22Rv1 (cell line): ENCODE results near the gene ECEL1.

Experiments used
- H3K27ac ChIP-seq: fragments of 450-650 bp; 2 replicates; pipeline ENCODE4 v1.5.1; 2017
- ZFX ChIP-seq: fragments of 450-650 bp; IDR thresholded peaks from 2 replicates; pipeline ENCODE4 v1.6.1; 2017; ENCODE audit warnings: antibody characterized with exemption, borderline replicate concordance
- TF ChIP-seq, protein P1 (sequence below): fragments of 450-650 bp; IDR thresholded peaks from 2 replicates; pipeline ENCODE4 v1.5.1; 2017; ENCODE audit warnings: mild to moderate bottlenecking

ECEL1 gene

DNA sequence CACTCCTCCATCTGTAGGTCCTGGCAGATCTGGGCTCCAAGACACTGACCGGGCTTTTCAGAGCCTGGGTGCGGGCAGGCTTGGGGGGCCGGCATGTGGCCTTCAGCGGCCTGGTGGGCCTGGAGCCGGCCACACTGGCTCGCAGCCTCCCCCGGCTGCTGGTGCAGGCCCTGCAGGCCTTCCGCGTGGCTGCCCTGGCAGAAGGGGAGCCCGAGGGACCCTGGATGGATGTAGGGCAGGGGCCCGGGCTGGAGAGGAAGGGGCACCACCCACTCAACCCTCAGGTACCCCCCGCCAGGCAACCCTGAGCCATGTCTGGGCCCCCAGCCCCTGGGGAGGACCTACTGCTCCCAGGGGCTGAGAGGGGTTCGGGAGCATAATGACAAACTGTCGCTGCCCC lies 37.6 kb upstream of the ECEL1 start:
- no peak overlapping the region for H3K27ac ChIP-seq
- no peak for TF ChIP-seq ZFX
- TF ChIP-seq, protein P1, sequence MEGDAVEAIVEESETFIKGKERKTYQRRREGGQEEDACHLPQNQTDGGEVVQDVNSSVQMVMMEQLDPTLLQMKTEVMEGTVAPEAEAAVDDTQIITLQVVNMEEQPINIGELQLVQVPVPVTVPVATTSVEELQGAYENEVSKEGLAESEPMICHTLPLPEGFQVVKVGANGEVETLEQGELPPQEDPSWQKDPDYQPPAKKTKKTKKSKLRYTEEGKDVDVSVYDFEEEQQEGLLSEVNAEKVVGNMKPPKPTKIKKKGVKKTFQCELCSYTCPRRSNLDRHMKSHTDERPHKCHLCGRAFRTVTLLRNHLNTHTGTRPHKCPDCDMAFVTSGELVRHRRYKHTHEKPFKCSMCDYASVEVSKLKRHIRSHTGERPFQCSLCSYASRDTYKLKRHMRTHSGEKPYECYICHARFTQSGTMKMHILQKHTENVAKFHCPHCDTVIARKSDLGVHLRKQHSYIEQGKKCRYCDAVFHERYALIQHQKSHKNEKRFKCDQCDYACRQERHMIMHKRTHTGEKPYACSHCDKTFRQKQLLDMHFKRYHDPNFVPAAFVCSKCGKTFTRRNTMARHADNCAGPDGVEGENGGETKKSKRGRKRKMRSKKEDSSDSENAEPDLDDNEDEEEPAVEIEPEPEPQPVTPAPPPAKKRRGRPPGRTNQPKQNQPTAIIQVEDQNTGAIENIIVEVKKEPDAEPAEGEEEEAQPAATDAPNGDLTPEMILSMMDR, result no peak

DNA sequence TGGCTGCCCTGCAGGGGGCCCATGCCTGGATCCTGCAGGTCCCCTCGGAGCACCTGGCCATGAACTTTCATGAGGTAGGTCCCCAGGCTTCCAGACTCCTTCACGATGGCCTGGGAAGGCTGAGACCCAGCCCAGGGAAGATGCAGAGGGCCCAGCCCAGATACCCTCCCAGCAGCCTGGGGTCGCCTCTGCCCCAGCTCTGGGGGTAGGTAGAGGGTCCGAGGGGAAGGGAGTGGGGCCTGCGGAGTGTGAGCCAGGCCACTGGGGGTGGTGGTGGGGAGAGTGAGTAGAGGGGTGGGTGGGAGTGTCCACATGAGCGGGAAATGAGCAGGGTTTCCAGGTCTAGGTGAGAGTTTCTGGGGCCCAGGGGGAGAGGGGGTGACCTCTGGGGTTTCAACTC lies 37.1 kb upstream of the ECEL1 start:
- no peak overlapping the region for H3K27ac ChIP-seq
- TF ChIP-seq ZFX, result no peak
- TF ChIP-seq, protein P1, result no peak

DNA sequence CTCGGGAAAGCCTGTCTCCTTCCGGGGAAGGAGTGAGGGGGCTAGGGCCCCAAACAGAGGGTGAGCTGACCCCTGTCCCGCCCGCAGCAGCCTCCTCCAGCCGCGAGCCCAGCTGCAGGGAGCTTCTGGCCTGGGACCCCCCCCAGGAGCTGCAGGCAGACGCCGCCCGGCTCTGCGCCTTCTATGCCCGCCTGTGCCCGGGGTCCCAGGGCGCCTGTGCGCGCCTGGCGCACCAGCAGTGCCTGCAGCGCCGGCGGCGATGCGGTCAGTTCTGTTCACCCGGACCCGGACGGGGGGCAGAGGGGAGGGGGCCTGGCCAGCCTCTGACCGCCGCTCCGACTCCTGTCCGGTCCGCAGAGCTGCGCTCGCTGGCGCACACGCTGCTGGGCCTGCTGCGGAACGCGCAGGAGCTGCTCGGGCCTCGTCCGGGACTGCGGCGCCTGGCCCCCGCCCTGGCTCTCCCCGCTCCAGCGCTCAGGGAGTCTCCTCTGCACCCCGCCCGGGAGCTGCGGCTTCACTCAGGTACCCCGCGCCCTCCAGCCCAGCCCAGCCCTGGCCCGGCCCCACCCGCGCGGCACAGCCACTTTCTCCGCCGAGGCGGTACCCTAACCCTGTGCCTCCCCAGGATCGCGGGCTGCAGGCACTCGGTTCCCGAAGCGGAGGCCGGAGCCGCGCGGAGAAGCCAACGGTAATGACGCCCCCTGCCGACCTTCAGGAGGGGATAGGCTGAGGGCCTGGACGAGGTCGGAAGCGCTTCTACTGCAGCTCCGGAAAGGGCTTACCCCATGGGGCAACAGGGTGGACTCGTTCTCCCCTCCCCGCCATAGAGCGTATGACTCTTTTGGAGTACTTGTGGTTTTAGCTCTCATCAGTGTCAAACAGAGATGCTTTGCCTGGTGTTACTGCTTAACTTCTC lies 36.3 kb upstream of the ECEL1 start:
- TF ChIP-seq ZFX, result no peak
- TF ChIP-seq, protein P1, result peak; percentile 67
- no peak overlapping the region for H3K27ac ChIP-seq

DNA sequence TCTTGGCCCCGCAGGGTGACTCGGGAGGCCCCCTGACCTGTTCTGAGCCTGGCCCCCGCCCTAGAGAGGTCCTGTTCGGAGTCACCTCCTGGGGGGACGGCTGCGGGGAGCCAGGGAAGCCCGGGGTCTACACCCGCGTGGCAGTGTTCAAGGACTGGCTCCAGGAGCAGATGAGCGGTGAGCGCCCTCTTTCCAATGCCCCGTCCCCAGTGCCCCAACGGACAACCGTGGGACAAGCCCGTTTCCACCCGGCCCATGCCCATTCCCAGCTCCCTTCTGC lies 35.7 kb upstream of the ECEL1 start:
- TF ChIP-seq, protein P1, result no peak
- no peak for TF ChIP-seq ZFX
- no peak overlapping the region for H3K27ac ChIP-seq

DNA sequence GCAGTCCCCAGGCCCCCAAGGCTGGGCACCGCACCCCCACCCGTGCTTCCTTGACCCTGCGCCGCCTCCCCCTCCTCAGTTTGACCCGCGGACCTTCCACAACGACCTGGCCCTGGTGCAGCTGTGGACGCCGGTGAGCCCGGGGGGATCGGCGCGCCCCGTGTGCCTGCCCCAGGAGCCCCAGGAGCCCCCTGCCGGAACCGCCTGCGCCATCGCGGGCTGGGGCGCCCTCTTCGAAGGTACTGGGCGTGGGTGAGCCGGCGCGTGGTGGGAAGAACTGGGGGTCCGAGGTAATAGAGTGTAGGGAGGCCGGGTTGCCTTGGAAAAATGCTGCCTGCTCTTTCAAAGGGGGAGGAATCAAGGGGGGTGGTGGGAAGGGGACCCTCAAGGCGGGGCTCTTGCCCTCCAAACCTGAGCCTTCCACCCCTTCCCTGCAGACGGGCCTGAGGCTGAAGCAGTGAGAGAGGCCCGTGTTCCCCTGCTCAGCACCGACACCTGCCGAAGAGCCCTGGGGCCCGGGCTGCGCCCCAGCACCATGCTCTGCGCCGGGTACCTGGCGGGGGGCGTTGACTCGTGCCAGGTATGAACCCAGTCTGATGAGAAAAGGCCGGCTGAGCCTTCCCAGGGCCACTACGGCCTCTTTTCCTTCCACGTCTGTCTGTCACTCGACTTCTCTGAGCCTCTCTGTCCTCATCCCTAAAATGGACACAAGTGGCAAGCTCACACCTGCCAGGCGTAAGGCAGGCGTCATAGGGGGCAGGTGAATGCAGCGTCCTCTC lies 35.2 kb upstream of the ECEL1 start:
- TF ChIP-seq, protein P1, result no peak
- TF ChIP-seq ZFX, result no peak
- H3K27ac ChIP-seq, result no peak overlapping the region

DNA sequence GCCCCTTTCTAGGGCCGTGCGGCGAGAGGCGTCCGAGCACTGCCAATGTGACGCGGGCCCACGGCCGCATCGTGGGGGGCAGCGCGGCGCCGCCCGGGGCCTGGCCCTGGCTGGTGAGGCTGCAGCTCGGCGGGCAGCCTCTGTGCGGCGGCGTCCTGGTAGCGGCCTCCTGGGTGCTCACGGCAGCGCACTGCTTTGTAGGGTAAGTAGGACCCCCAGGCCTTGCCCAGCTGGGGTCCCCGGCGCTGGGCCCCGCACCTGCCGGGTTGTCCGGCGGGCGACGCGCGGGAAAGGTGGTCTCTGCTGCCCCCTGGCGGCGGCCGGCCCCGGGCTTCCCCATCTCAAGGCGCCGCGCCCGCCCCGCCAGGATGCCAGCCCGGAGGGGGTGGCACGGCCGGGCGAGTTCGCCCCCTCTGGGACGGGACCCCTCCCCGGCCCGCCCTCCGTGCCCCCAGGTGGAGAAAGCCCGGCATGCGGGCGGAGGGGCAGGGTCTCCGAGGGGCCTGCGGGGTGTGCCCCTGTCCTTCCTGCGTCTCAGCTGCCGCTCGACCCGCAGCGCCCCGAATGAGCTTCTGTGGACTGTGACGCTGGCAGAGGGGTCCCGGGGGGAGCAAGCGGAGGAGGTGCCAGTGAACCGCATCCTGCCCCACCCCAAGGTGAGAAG lies 34.5 kb upstream of the ECEL1 start:
- no peak for TF ChIP-seq ZFX
- TF ChIP-seq, protein P1, result peak; percentile 92

DNA sequence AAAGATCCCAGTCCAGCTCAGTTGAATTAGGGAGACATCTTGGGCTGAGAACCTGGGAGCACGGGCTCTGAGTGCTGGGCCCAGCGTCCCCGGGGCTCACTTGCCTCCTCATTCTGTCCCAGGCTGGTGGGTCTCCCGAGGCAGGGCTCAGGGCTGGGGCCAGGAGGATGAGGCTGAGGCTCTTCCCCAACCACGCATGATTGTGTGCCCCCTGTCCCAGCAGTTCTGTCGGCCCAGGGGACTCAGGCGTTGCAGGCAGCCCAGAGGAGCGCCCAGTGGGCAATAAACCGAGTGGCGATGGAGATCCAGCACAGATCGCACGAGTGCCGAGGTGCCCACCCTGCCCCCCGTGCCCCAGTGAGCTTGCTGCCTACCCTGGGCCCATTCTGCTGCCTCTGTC lies 33.5 kb upstream of the ECEL1 start:
- TF ChIP-seq, protein P1, result no peak
- TF ChIP-seq ZFX, result no peak
- no peak overlapping the region for H3K27ac ChIP-seq

More for the DNA sequence above, 34.5 kb upstream of the ECEL1 start:
- H3K27ac ChIP-seq, result no peak overlapping the region
